NCI-H2171 treated with DMSO at 0.1 percent for 48 hours (cell line): ENCODE data around the gene AUNIP.
"Not testable (repeated sequence)": the region's sequence is repeated elsewhere in the genome, so short reads cannot be mapped to it uniquely, and the experiment has no call there.

Source experiments
- DNase-seq: peaks from one replicate; lab custom pipeline; 2025; lab: John Stamatoyannopoulos, UW

Gene AUNIP

GRCh38 chr1:25864434-25864833 is 5.2 kb upstream of the AUNIP start:
- DNase-seq: no peak

- DNase-seq: no peak
These were observed 4.4 kb upstream of the AUNIP start for GRCh38 chr1:25863486-25864262.

GRCh38 chr1:25862785-25863485 is 3.7 kb upstream of the AUNIP start:
- no peak for DNase-seq

- DNase-seq: no peak
These were observed 2.3 kb upstream of the AUNIP start for GRCh38 chr1:25861316-25862286.

DNA sequence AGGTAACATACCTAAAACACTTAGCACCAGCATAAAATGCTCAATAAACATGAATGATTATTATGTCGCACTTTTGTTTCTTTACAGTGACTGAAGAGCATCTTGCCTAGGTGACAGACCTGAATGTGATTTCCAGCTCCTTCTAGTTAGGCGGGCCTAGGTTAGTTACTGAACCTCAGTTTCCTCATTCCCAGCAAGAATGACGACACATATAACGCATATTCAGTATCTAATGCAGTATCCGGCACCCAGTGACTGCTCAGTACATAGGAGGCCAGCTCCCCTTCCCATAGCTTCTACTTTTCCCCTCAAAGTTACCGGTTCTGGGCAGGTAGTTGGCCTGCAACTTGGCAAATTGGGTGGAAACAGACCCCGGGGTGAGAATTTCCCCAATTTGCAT is 763 bp downstream of the AUNIP start:
- DNase-seq: no peak

GRCh38 chr1:25856856-25857255 is 2.4 kb downstream of the AUNIP start:
- DNase-seq: no peak

DNA sequence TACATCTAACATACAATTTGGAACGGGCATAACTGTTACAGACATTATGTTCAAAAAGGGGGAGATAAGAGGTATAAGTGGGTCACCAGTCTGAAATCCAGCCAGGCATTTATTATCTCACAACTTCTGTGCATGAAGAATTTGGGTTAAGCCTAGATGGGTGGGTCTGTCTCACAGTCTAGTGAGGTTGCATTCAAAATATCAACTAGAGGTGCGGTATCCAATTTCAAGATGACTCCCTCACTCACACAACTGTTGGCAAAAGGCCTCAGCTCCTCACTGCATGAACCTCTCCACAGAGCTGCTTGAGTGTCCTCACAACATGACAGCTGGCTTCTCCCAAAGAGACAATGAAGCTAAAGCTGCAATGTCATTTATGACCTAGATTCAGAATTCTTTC is 4.7 kb downstream of the AUNIP start:
- peak; percentile 81 for DNase-seq

DNA sequence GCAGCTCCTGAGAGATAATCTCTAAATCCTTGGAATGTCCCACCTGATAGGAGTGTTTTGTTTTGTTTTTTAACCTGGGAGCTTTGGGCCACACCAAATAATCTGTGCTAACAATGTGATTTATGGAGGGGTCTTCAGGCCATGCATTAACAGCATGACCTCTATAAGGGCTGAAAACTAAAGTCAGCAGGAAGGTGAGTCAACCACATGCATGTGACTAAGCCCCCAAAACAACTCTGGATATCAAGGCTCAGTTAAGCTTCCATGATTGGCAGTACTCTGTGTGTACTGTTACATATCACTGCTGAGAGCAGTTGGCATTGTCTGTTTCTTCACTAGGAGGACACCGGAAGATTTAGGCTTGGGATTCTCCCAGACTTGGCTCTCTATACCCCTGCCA is 10.7 kb downstream of the AUNIP start:
- no peak for DNase-seq

DNA sequence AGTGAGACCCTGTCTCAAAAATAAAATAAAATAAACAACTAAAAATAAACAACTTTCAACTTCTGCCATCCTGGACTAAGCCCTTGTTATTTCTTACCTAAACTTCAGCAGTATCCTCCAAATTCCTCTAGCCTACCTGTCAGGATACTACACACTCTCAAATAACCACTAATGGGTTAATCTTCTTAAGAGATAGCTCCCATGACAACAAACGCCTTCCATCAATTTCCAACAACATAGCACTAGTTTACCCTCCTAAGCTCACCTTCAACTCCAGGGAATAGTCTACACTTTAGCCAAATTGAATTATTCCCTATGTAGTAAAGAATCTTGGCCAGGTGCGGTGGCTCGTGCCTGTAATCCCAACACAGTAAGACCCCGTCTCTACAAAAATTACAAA is 11.3 kb downstream of the AUNIP start:
- DNase-seq: no peak

GRCh38 chr1:25845664-25846063 is 13.6 kb downstream of the AUNIP start:
- DNase-seq: no peak

DNA sequence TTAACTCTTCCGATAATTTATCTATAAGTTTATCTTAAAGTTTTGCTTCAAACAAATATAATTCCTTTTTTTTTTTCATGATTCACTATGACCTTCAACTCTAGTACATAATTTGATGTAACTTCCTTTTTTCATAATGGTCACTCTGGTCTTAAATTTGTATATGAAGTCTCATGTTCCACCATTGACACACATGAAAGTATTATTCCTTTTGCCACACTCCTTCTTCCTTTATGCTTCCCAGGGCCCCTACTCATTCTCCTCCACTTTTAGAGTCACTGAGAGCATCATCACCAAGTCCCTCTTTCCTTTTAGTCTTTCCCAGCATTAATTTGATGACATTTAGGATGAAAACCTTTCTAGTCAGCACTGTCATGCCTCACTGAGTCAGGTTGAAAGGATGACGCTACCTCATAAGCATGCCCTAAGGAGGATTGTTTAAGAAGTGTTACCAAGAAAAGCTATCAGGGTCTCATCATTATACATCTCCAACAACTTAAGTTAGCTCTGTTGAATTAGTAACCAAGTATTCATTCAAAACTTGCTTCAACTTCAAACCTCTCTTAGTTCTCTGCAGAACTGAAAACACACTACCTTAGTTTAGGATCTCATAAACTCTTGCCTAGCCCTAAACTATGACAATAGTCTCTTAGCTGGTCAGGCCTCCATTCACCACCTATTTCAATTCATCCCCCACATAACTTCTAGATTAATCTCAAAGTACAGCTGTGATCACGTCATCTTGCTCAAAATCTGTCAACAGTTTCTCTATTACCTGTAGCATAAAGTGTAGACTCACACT is 14.5 kb downstream of the AUNIP start:
- DNase-seq: no peak

DNA sequence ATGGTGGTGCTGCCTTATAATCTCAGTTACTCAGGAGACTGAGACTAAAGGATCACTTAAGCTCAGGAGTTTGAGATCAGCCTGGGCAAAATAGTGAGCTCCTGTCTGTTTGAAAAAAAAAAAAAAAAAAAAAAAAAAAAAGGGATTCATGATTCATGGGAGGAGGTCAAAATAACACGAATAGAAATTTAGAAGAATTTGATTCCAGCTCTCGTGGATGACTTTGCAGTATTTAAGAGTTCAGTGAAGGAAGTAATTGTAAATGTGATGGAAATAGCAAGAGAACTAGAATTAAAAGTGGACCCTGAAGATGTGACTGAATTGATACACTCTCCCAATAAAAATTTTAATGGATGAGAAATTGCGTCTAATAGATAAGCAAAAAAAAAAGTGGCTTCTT is 15.8 kb downstream of the AUNIP start:
- no peak for DNase-seq

GRCh38 chr1:25839808-25840207 is 19.4 kb downstream of the AUNIP start:
- DNase-seq: not testable (repeated sequence)

DNA sequence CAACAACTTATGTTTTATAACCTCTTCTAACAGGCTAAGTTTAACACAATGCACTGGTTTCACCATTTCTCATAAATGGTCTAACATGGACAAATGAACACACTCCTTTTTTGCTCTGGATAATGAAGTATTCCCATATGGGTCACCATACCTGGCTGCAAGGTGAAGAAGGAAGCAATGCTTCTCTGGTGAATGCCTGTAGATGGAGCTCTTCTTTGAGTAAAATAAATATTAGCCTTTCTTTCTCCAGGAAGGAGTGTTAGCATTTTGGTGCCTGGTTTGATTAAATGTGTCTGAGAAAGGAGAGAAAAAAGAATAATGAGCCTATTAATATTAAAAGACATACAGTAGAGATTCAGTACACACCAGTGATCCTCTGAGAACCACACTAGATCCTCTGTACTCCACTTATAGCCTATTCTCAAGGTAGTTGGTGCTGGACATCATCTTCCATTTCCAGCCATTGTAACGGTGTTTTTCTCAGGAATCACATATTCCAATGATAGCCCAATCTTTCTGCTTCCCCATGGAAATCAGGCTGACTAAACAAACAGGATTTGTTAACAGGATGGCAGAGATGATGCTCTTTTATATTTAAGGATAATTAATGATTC is 21.9 kb downstream of the AUNIP start:
- peak; percentile 32 for DNase-seq

DNA sequence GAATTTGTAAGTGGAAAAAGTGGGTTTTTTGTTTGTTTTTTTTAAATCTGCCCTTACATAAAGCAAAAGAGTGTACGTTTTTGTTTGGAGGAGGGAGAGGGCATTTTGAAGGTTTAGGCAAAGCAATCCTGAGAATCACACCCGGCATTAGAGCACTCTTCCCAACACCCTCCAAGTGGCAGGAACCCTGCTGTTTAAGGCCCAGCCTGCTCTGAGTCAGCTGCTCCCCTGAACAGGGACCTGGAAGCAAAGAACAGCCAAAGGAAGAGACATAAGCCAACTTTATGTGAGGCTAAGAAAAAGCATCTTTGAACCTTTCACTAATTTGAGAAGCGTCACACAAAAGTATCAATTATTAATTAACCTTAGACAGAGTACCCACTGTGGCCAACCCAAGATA is 22.6 kb downstream of the AUNIP start:
- no peak for DNase-seq

GRCh38 chr1:25834894-25835293 is 24.4 kb downstream of the AUNIP start:
- no peak for DNase-seq

DNA sequence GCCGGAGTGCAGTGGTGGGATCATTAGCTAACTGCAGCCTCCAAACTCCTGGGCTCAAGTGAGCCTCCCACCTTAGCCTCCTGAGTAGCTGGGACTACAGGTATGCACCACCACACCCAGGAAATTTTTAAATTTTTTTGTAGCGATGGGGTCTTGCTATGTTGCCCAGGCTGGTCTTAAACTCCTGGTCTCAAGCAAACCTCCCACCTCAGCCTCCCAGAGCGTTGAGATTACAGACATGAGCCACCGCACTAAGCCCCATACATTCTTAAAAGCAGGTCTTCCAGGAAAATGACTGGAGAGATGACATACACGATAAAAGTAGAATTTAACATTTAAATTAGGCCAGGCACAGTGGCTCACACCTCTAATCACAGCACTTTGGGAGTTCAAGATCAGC is 26.1 kb downstream of the AUNIP start:
- DNase-seq: no peak

GRCh38 chr1:25832336-25833037 is 26.8 kb downstream of the AUNIP start:
- no peak for DNase-seq

DNA sequence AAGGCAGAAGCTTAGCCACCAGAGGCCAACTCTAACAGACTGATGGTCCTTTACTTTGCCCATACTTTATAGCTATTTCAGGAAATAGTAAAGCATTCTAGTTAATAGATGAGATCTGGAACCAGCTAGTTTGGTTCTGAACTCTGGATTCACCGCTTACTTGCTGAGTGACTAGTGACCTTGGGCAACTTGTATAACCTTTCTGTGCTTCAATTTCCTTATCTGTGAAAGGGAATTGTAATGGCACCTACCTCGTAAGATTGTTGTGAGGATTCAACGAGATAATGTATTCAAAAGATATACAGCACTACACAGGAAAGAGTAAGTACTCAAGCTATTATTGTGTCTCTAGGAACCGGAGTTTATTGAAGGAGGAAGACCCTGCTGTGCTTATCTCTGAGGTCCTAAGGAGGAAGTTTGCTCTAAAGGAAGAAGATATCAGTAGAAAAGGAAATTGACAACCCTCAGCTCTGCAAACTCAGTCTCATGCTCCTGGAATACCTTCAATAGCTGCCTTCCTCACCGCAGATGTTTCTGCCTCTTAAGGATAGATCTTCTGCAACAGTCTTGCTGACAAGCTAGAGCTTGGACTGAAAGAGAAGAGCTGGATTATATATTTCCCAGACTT is 27.6 kb downstream of the AUNIP start:
- no peak for DNase-seq

- no peak for DNase-seq
These were observed 30.2 kb downstream of the AUNIP start for GRCh38 chr1:25829046-25829445.
